ENCODE measurements around the gene LEF1. TPM values are rescaled to one million over a fixed set of nuclear protein-coding genes. Genes with fewer than 3 reads are reported as not detected.

The LEF1 gene
- total and polyA plus RNA-seq, 2 donors (not counting 1 experiment from before 2014, with no cell fraction given), result 2.4 to 5.1 TPM

GRCh38 chr4:108209489-108209888, 40.8 kb upstream of the LEF1 start:
- Histone ChIP-seq H3K27ac (ENCODE audit: low read length in 2 of 2) (no peak overlapping the region), H3K4me3 (ENCODE audit: control extremely low read depth in 1 of 5, extremely low read depth in 1 of 5, insufficient read depth in 1 of 5, low read depth in 2 of 5, low read length in 4 of 5) (no peak overlapping the region), H2AFZ (ENCODE audit: insufficient read depth, low read depth, low read length, poor library complexity, severe bottlenecking) (no peak overlapping the region), H3K9me3 (ENCODE audit: control extremely low read depth in 1 of 3, control insufficient read depth in 2 of 3, insufficient read depth in 1 of 3, low read length in 2 of 3) (no peaks in the 10 kb centered on the region), H3K4me2 (replicated peaks; ENCODE audit: low read depth, low read length, poor library complexity, severe bottlenecking) (no peak overlapping the region), H4K20me1 (ENCODE audit: control insufficient read depth, insufficient read depth, low read length, poor library complexity, severe bottlenecking) (no peaks in the 10 kb centered on the region), H3K36me3 (replicated peaks in 1 of 2; ENCODE audit: control extremely low read depth in 1 of 2, control insufficient read depth in 1 of 2, extremely low read depth in 1 of 2, insufficient read depth in 2 of 2, low read length in 1 of 2) (no peaks in the 10 kb centered on the region), H3K4me1 (ENCODE audit: control insufficient read depth in 2 of 2, insufficient read depth in 2 of 2, low read length in 2 of 2) (no peaks in the 10 kb centered on the region), H3K27me3 (replicated peaks in 1 of 4; ENCODE audit: control extremely low read depth in 1 of 4, control insufficient read depth in 3 of 4, insufficient read depth in 4 of 4, low read length in 3 of 4) (no peaks in the 10 kb centered on the region), H3K79me2 (ENCODE audit: control insufficient read depth, insufficient read depth, low read length) (no peaks in the 10 kb centered on the region), H3K9ac (ENCODE audit: low read length) (no peak overlapping the region)
- no peak overlapping the region for H3K4me3 Mint-ChIP-seq
- no peaks in the 10 kb centered on the region for H3K4me1 Mint-ChIP-seq
- WGBS (ENCODE audit: insufficient coverage), result 100% methylated on average over 2 of the region's 2 CpGs
- TF ChIP-seq CTCF (IDR thresholded peaks at IDR 0.05) (no peak), EZH2 (IDR thresholded peaks at IDR 0.05; ENCODE audit: borderline replicate concordance, insufficient read depth, low read depth, low read length, poor library complexity, severe bottlenecking) (no peak)
- H3K9me3 Mint-ChIP-seq (ENCODE audit: insufficient read depth), result no peaks in the 10 kb centered on the region
- ChIA-PET CTCF (no interaction called here), POLR2A (no interaction called here)
- no peak for ATAC-seq (ENCODE audit: low read depth)
- H3K27me3 Mint-ChIP-seq, result peaks cover 3% of the 10 kb centered on the region
- intact Hi-C loops (cut with micrococcal nuclease), result no loop called here
- H3K27ac Mint-ChIP-seq, result no peak overlapping the region
- no peak for DNase-seq

GRCh38 chr4:108205859-108206258, 37.1 kb upstream of the LEF1 start:
- CTCF ChIA-PET, result no interaction called here
- no peaks in the 10 kb centered on the region for H3K79me2 ChIP-seq (ENCODE audit: control insufficient read depth, insufficient read depth, low read length)
- H3K4me1 ChIP-seq (ENCODE audit: control insufficient read depth in 2 of 2, insufficient read depth in 2 of 2, low read length in 2 of 2), result no peaks in the 10 kb centered on the region
- intact Hi-C loops (cut with micrococcal nuclease), result no loop called here
- H3K27me3 ChIP-seq (replicated peaks in 1 of 4; ENCODE audit: control extremely low read depth in 1 of 4, control insufficient read depth in 3 of 4, insufficient read depth in 4 of 4, low read length in 3 of 4), result no peaks in the 10 kb centered on the region
- no CpG with 5 or more reads among the region's 1 CpG for WGBS (ENCODE audit: insufficient coverage)
- ATAC-seq (ENCODE audit: low read depth) (no peak), DNase-seq (no peak)
- no peaks in the 10 kb centered on the region for H4K20me1 ChIP-seq (ENCODE audit: control insufficient read depth, insufficient read depth, low read length, poor library complexity, severe bottlenecking)
- H3K4me3 ChIP-seq (ENCODE audit: control extremely low read depth in 1 of 5, extremely low read depth in 1 of 5, insufficient read depth in 1 of 5, low read depth in 2 of 5, low read length in 4 of 5), result no peak overlapping the region
- no peaks in the 10 kb centered on the region for H3K36me3 ChIP-seq (replicated peaks in 1 of 2; ENCODE audit: control extremely low read depth in 1 of 2, control insufficient read depth in 1 of 2, extremely low read depth in 1 of 2, insufficient read depth in 2 of 2, low read length in 1 of 2)
- no peaks in the 10 kb centered on the region for H3K9me3 Mint-ChIP-seq (ENCODE audit: insufficient read depth)
- no peaks in the 10 kb centered on the region for H3K4me1 Mint-ChIP-seq
- H3K4me2 ChIP-seq (replicated peaks; ENCODE audit: low read depth, low read length, poor library complexity, severe bottlenecking), result no peak overlapping the region
- TF ChIP-seq EZH2 (IDR thresholded peaks at IDR 0.05; ENCODE audit: borderline replicate concordance, insufficient read depth, low read depth, low read length, poor library complexity, severe bottlenecking), result no peak
- TF ChIP-seq CTCF (IDR thresholded peaks at IDR 0.05), result no peak
- POLR2A ChIA-PET, result no interaction called here
- no peak overlapping the region for H3K27ac ChIP-seq (ENCODE audit: low read length in 2 of 2)
- peaks cover 15% of the 10 kb centered on the region for H3K27me3 Mint-ChIP-seq
- no peak overlapping the region for H3K9ac ChIP-seq (ENCODE audit: low read length)
- H3K27ac Mint-ChIP-seq, result no peak overlapping the region
- H3K4me3 Mint-ChIP-seq, result no peak overlapping the region
- no peaks in the 10 kb centered on the region for H3K9me3 ChIP-seq (ENCODE audit: control extremely low read depth in 1 of 3, control insufficient read depth in 2 of 3, insufficient read depth in 1 of 3, low read length in 2 of 3)
- H2AFZ ChIP-seq (ENCODE audit: insufficient read depth, low read depth, low read length, poor library complexity, severe bottlenecking), result no peak overlapping the region

Measured in B cell (primary cell).